D721Med (cell line): ENCODE measurements around the gene IL1RAPL1.

Experiments
- DNase-seq: peaks from one replicate; pipeline ENCODE4 v3.0.0; 2011; ENCODE audit warnings: low spot score; ENCODE audit not compliant: insufficient read length
- FAIRE-seq: peaks from 2 replicates; lab custom pipeline; 2011; peaks lifted over from hg19 to GRCh38; lab: Jason Lieb, UNC
- TF ChIP-seq, protein P1 (sequence below): IDR thresholded peaks from 2 replicates; pipeline ENCODE4 v1.5.1; 2012; ENCODE audit warnings: mild to moderate bottlenecking, control low read depth; ENCODE audit not compliant: insufficient read depth; ENCODE audit errors: missing control alignments

IL1RAPL1 gene

GRCh38 chrX:29488919-29489318 is 901.7 kb downstream of the IL1RAPL1 start:
- TF ChIP-seq, protein P1, sequence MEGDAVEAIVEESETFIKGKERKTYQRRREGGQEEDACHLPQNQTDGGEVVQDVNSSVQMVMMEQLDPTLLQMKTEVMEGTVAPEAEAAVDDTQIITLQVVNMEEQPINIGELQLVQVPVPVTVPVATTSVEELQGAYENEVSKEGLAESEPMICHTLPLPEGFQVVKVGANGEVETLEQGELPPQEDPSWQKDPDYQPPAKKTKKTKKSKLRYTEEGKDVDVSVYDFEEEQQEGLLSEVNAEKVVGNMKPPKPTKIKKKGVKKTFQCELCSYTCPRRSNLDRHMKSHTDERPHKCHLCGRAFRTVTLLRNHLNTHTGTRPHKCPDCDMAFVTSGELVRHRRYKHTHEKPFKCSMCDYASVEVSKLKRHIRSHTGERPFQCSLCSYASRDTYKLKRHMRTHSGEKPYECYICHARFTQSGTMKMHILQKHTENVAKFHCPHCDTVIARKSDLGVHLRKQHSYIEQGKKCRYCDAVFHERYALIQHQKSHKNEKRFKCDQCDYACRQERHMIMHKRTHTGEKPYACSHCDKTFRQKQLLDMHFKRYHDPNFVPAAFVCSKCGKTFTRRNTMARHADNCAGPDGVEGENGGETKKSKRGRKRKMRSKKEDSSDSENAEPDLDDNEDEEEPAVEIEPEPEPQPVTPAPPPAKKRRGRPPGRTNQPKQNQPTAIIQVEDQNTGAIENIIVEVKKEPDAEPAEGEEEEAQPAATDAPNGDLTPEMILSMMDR: no peak
- FAIRE-seq: no peak
- DNase-seq: no peak

DNA sequence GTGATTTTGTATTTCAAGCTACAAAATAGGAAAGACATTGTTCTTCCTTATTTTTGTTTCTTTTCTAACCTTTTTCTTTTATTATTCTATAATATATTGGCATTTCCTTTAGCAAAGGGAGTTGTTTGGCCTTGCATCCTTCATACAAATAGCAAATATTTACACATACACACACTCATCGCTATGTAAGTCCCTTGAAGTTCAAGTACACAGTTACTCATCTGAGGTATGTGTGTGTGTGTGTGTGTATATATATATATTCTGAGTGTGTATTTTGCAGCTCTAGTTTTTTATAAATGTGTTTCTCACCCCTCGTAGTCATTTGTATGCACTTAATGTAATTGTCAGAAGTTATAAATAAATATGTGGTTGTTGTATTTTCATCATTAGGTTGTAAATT is 903.4 kb downstream of the IL1RAPL1 start:
- TF ChIP-seq, protein P1: no peak
- no peak for FAIRE-seq
- no peak for DNase-seq

DNA sequence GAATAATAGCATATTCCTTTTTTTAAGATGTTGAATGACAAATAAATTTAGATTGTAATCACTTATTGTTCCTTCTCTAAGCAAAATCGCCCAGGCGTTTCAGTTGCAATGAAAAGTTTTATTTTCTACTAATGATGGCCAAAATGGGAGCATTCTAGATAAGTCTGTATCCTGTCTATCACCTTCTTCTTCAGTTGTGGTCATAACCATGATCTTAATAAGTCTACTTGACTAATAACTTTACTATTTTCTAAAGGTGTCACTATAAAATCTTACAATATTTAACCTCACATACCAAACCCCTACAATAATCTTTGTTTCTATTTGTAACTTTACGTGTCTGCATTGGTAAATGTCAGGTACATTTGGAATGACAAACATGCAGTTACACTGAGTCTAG is 904.4 kb downstream of the IL1RAPL1 start:
- no peak for FAIRE-seq
- TF ChIP-seq, protein P1: no peak
- DNase-seq: no peak

- FAIRE-seq: no peak
- TF ChIP-seq, protein P1: no peak
- DNase-seq: no peak
Observed at GRCh38 chrX:29496636-29497180, 909.5 kb downstream of the IL1RAPL1 start.

DNA sequence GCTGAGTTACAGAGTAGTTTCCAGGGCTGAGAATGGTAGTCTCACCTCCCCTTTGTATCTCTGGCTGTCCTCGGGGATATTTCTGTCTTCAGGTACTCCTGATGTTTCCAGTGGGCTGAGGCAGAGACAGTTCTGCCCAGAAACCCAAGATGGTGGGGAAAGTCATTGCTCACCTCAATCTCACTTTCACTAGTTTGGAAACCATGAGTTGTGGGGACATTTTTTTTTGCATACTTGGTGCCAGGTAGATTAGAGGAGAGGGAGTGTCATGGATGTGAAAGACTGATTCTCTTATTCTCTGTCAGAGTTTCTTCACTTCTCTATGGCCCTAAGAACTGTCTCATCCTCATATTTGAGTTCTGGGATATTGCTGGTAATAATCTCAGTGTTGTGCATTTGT is 919.5 kb downstream of the IL1RAPL1 start:
- TF ChIP-seq, protein P1: no peak
- FAIRE-seq (no peak), DNase-seq (no peak)

- no peak for DNase-seq
- TF ChIP-seq, protein P1: no peak
- FAIRE-seq: no peak
Observed at GRCh38 chrX:29518100-29518499, 930.9 kb downstream of the IL1RAPL1 start.

DNA sequence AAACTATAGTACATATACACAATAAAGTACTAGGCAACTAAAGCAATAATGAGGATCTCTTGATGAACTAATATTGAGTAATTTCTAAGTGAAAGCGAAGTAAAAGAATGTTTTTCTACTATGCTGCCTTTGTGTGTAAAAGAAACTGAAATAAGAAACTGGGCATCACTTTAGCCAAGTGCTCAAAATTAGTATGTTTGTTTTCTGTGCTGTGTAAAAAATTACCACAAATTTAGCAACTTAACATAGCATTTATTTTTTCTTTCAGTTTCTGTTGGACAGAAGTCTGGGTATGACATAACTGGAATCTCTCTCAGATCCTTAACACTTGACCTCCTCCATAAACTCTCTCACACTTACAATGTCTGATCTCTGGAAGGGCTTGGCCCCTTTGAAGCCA is 941.0 kb downstream of the IL1RAPL1 start:
- no peak for DNase-seq
- no peak for FAIRE-seq
- TF ChIP-seq, protein P1: no peak
